ENCODE data around the gene MRPL19. TPM values are rescaled to one million over a fixed set of nuclear protein-coding genes. Genes with fewer than 3 reads are reported as not detected.

Gene MRPL19
- total RNA-seq, 1 experiment from 2014 or later: 73.0 TPM

GRCh38 chr2:75616406-75616805 lies 30.2 kb upstream of the MRPL19 start:
- no peak overlapping the region for H4K5ac ChIP-seq (ENCODE audit: insufficient read length, low read depth, low read length)
- Mint-ChIP-seq H3K4me1 (0 out of 4 replicates have a peak, but pooled peaks cover 0 to 4% of the 10 kb centered on the region in 2 experiments), H3K4me3 (no peak overlapping the region), H3K27ac (no peak overlapping the region), H3K27me3 (ENCODE audit: low read depth) (peaks cover 14% of the 10 kb centered on the region), H3K9me3 (peaks cover 3 to 8% of the 10 kb centered on the region in 2 experiments; a peak in 3 of 5 replicates), H3K36me3 (ENCODE audit: insufficient read depth in 1 of 3, low read depth in 3 of 3) (no peaks in the 10 kb centered on the region; a peak in 1 of 7 replicates)
- no peak overlapping the region for H3T11ph ChIP-seq (ENCODE audit: low read length)
- no peak overlapping the region for H3K56ac ChIP-seq (ENCODE audit: insufficient read length, low read depth, low read length)
- no CpG with 5 or more reads among the region's 4 CpGs for WGBS (ENCODE audit: extremely low coverage, insufficient read length, low lambda C conversion rate)
- H2BK12ac ChIP-seq (ENCODE audit: insufficient read length, low read depth, low read length): no peak overlapping the region
- H2BK120ac ChIP-seq (ENCODE audit: low read depth, low read length, poor library complexity, severe bottlenecking): no peak overlapping the region
- H3K79me1 ChIP-seq (ENCODE audit: insufficient read depth, low read depth, low read length, poor library complexity, severe bottlenecking): no peaks in the 10 kb centered on the region
- no peak for DNase-seq
- no peaks in the 10 kb centered on the region for H3K23me2 ChIP-seq (ENCODE audit: insufficient read length, low read depth, low read length, poor library complexity, severe bottlenecking)
- H3K9me3 ChIP-seq (ENCODE audit: control insufficient read depth, low read depth, low read length): no peaks in the 10 kb centered on the region
- H3K4me1 ChIP-seq (ENCODE audit: insufficient read depth, low read length): no peaks in the 10 kb centered on the region
- H3K18ac ChIP-seq (ENCODE audit: insufficient read length, low read depth, low read length): no peak overlapping the region
- H3K4me2 ChIP-seq (ENCODE audit: insufficient read depth, insufficient read length, low read length): no peak overlapping the region
- no peak overlapping the region for H3K27ac ChIP-seq (ENCODE audit: insufficient read length, low read depth, low read length)
- H3K23ac ChIP-seq (ENCODE audit: insufficient read length, low read depth, low read length): no peak overlapping the region
- H3K79me2 ChIP-seq (ENCODE audit: insufficient read depth, low read length): no peaks in the 10 kb centered on the region
- H4K91ac ChIP-seq (ENCODE audit: insufficient read length, low read depth, low read length): no peak overlapping the region
- no peaks in the 10 kb centered on the region for H4K20me1 ChIP-seq (ENCODE audit: control insufficient read depth, insufficient read depth, insufficient read length)
- no peak overlapping the region for H3K14ac ChIP-seq (ENCODE audit: insufficient read depth, low read length)
- H3K27me3 ChIP-seq (ENCODE audit: insufficient read depth, low read length): no peaks in the 10 kb centered on the region
- no peak overlapping the region for H2AK5ac ChIP-seq (ENCODE audit: insufficient read length, low read length)
- no peak overlapping the region for H2BK15ac ChIP-seq (ENCODE audit: low read depth, low read length)
- no peak overlapping the region for H3K9ac ChIP-seq (ENCODE audit: extremely low read depth, insufficient read length, low read length)
- H2BK5ac ChIP-seq (ENCODE audit: insufficient read length, low read length): no peak overlapping the region
- no peak for TF ChIP-seq CTCF (conservative IDR thresholded peaks at IDR 0.05)
- H4K8ac ChIP-seq (replicated peaks; ENCODE audit: insufficient read length, low read depth, low read length): no peak overlapping the region
- H2BK20ac ChIP-seq (ENCODE audit: low read depth, low read length, poor library complexity, severe bottlenecking): no peak overlapping the region
- H2AFZ ChIP-seq (ENCODE audit: low read length): no peak overlapping the region
- H3K4ac ChIP-seq (ENCODE audit: low read depth, low read length): no peak overlapping the region
